ENCODE results near the gene TNFRSF9. TPM values are rescaled to one million over a fixed set of nuclear protein-coding genes. Genes with fewer than 3 reads are reported as not detected.

TNFRSF9 gene
- total RNA-seq, 1 experiment from 2014 or later = not detected

- no peak for TF ChIP-seq CBFB (CRISPR knock-in tag; IDR thresholded peaks at IDR 0.05; ENCODE audit: low read depth)
- no peak for TF ChIP-seq IRF2 (CRISPR knock-in tag; IDR thresholded peaks at IDR 0.05; ENCODE audit: borderline replicate concordance, low read depth)
- no peak for TF ChIP-seq IRF1 (CRISPR knock-in tag; IDR thresholded peaks at IDR 0.05)
- TF ChIP-seq ZNF671 (CRISPR knock-in tag; IDR thresholded peaks at IDR 0.05) = no peak
- no peak for TF ChIP-seq ZBTB43 (CRISPR knock-in tag; IDR thresholded peaks at IDR 0.05)
- no peak for TF ChIP-seq ZNF396 (CRISPR knock-in tag; IDR thresholded peaks at IDR 0.05; ENCODE audit: borderline replicate concordance)
- no peak for TF ChIP-seq ATF6 (CRISPR knock-in tag; IDR thresholded peaks at IDR 0.05)
Measured at GRCh38 chr1:7948960-7949359, 8.3 kb upstream of the TNFRSF9 start (continued).

- DNase-seq (ENCODE audit: low spot score) (no peak), ATAC-seq (no peak)
- H3K4me1 Mint-ChIP-seq = peaks cover 12% of the 10 kb centered on the region
- H3K27ac Mint-ChIP-seq = no peak overlapping the region
- no peaks in the 10 kb centered on the region for H3K9me3 Mint-ChIP-seq
- H3K36me3 Mint-ChIP-seq = no peaks in the 10 kb centered on the region
- peaks cover 56% of the 10 kb centered on the region for H3K27me3 Mint-ChIP-seq (ENCODE audit: low read depth)
- ChIA-PET CTCF (interaction anchor here (0.6 to 0.9 kb wide), 2 partner anchors 230 to 273 kb away, joined by 3 read pairs; no protein-coding TSS in a partner anchor), POLR2A (no interaction called here)
- H3K4me3 Mint-ChIP-seq = no peak overlapping the region
- no peak for TF ChIP-seq ETV6 (CRISPR knock-in tag; IDR thresholded peaks at IDR 0.05)
- no peak for TF ChIP-seq SMAD3 (CRISPR knock-in tag; IDR thresholded peaks at IDR 0.05; ENCODE audit: borderline replicate concordance)
- no peak for TF ChIP-seq ZNF423 (CRISPR knock-in tag; IDR thresholded peaks at IDR 0.05)
- no peak for TF ChIP-seq ATF1 (CRISPR knock-in tag; IDR thresholded peaks at IDR 0.05)
- TF ChIP-seq ZBTB21 (CRISPR knock-in tag; IDR thresholded peaks at IDR 0.05; ENCODE audit: borderline replicate concordance) = no peak
- no peak for TF ChIP-seq GRHL2 (CRISPR knock-in tag; IDR thresholded peaks at IDR 0.05; ENCODE audit: insufficient replicate concordance, severe bottlenecking)
- no peak for TF ChIP-seq TP53 (CRISPR knock-in tag; IDR thresholded peaks at IDR 0.05)
- no peak for TF ChIP-seq MAX (CRISPR knock-in tag; IDR thresholded peaks at IDR 0.05)
- no peak for TF ChIP-seq IRF2 (CRISPR knock-in tag; IDR thresholded peaks at IDR 0.05; ENCODE audit: borderline replicate concordance, low read depth)
- TF ChIP-seq ZNF317 (CRISPR knock-in tag; IDR thresholded peaks at IDR 0.05; ENCODE audit: borderline replicate concordance, low read depth) = no peak
Measured at GRCh38 chr1:7943251-7943650, 2.6 kb upstream of the TNFRSF9 start.

GRCh38 chr1:7942214-7942921 is 1.7 kb upstream of the TNFRSF9 start:
- CTCF ChIA-PET = interaction anchor here (0.6 to 1.6 kb wide), 10 partner anchors 29 to 467 kb away, joined by 3 to 6 read pairs (median 4); no protein-coding TSS in a partner anchor
- TF ChIP-seq SMAD4 (CRISPR knock-in tag; IDR thresholded peaks at IDR 0.05) = peak; percentile 87
- no peak for TF ChIP-seq SP1 (CRISPR knock-in tag; conservative IDR thresholded peaks at IDR 0.05)
- no peak for TF ChIP-seq ZNF425 (CRISPR knock-in tag; conservative IDR thresholded peaks at IDR 0.05)
- TF ChIP-seq CREB1 (CRISPR knock-in tag; IDR thresholded peaks at IDR 0.05) = peak; percentile 89
- peak; percentile 70; the same call in 1 of the 2 replicates for TF ChIP-seq ZNF512 (CRISPR knock-in tag; IDR thresholded peaks at IDR 0.05; ENCODE audit: borderline replicate concordance)
- no peak for TF ChIP-seq ATF6 (CRISPR knock-in tag; IDR thresholded peaks at IDR 0.05)

More at GRCh38 chr1:7942214-7942921, 1.7 kb upstream of the TNFRSF9 start:
- H3K27ac Mint-ChIP-seq = no peak overlapping the region
- ATAC-seq (peak; percentile 95), DNase-seq (ENCODE audit: low spot score) (peak; percentile 78)
- peak overlapping the region; percentile 54 for H3K4me3 Mint-ChIP-seq
- peaks cover 16% of the 10 kb centered on the region for H3K4me1 Mint-ChIP-seq
- POLR2A ChIA-PET = no interaction called here
- H3K36me3 Mint-ChIP-seq = no peaks in the 10 kb centered on the region
- no peaks in the 10 kb centered on the region for H3K9me3 Mint-ChIP-seq
- peaks cover 63% of the 10 kb centered on the region for H3K27me3 Mint-ChIP-seq (ENCODE audit: low read depth)
